EH (cell line): ENCODE measurements around the gene BANK1.
A peak's percentile ranks its signal among the peaks of the same experiment; 100 is the strongest.

ENCODE experiments used
- DNase-seq: peaks from one replicate; pipeline ENCODE4 v3.0.0-alpha.2; 2015; ENCODE audit warnings: low read depth

BANK1 gene, protein sequence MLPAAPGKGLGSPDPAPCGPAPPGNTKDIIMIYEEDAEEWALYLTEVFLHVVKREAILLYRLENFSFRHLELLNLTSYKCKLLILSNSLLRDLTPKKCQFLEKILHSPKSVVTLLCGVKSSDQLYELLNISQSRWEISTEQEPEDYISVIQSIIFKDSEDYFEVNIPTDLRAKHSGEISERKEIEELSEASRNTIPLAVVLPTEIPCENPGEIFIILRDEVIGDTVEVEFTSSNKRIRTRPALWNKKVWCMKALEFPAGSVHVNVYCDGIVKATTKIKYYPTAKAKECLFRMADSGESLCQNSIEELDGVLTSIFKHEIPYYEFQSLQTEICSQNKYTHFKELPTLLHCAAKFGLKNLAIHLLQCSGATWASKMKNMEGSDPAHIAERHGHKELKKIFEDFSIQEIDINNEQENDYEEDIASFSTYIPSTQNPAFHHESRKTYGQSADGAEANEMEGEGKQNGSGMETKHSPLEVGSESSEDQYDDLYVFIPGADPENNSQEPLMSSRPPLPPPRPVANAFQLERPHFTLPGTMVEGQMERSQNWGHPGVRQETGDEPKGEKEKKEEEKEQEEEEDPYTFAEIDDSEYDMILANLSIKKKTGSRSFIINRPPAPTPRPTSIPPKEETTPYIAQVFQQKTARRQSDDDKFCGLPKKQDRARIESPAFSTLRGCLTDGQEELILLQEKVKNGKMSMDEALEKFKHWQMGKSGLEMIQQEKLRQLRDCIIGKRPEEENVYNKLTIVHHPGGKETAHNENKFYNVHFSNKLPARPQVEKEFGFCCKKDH

GRCh38 chr4:101790521-101791181 lies at the start of gene BANK1:
Gene BANK1, plus strand, starts transcription at chr4:101790730. Its CDS starts 151 bp downstream, at chr4:101790881.
- DNase-seq: peak; percentile 13

DNA sequence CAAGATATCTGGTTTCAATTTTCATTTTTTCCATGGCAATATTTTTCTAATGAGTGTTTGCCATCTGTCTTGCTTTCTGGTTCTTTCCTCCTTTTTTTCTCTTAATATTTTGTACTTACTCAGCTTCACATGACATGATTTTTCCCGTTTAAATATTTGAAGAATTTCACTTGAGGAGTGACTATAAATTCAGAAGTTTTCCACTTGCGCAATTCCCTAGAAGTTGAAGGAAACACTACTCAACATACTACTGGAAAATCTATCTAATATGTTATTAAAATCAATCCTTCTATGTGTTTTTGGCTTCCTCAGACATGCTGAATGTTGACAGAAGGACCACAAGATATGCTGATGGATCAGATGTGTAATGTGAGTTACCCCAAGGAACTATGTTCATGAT lies 36.8 kb upstream of the BANK1 start:
- peak; percentile 44 for DNase-seq

- no peak for DNase-seq
These were observed 34.3 kb upstream of the BANK1 start for GRCh38 chr4:101756181-101756580.

DNA sequence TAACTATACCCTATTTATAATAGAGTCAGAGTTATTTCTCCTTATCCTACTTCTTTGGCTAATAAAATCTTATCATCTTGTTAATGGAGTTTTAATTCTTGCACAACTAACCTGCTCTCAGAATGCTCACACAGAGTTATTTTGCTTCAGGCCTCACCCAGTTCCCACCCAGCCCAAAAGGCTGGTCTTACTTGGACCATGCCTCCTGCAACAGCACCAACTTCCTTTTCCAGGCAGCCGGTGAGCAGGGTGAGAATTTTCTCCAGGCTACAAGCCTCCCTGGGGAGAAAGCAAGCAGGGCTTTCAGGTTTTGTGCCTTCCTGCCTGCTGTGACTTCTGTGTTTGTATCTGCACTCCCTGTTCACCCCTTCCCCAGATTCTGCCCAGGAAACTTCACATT lies 29.1 kb upstream of the BANK1 start:
- DNase-seq: no peak

GRCh38 chr4:101762025-101762424 lies 28.5 kb upstream of the BANK1 start:
- DNase-seq: no peak

- DNase-seq: no peak
These were observed 28.0 kb upstream of the BANK1 start for GRCh38 chr4:101762534-101762933.

GRCh38 chr4:101763576-101763975 lies 27.0 kb upstream of the BANK1 start:
- no peak for DNase-seq

DNA sequence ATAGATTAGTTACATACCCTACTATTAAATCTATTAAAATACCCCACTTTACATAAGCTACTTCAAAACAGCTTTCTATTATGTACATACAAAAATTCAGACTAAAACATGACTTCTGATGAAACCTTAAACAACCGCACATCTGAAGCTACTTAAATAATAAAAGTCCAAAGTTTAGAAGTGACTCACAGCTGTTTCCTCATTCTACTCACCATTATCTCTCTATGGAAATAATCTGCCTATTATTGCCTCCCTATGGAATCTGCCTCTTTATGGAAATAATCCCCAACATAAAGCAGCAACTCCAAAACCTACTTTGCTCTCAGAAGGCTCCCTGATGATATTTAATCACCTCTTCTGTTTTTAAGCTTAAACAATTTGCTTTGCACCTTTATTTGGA lies 15.7 kb upstream of the BANK1 start:
- DNase-seq: peak; percentile 41

DNA sequence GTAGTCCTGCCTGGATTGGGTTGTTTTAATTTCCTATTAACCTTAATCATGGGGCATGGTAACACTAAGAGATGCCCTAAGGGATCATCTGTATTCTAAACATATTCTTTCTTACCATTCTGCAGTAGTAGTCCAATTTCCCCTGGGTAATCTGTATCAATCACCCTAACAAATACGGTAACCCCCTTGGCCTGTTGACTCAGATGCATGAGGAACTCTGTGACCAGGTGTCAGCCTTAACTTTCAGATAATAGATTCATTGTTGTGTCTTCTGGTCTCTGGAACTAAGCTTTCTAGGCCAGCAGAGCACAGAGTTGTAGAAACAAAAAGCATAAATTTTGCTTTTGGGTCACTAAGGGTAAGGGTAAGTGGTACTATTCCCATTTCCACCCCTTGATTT lies 13.1 kb upstream of the BANK1 start:
- DNase-seq: no peak

DNA sequence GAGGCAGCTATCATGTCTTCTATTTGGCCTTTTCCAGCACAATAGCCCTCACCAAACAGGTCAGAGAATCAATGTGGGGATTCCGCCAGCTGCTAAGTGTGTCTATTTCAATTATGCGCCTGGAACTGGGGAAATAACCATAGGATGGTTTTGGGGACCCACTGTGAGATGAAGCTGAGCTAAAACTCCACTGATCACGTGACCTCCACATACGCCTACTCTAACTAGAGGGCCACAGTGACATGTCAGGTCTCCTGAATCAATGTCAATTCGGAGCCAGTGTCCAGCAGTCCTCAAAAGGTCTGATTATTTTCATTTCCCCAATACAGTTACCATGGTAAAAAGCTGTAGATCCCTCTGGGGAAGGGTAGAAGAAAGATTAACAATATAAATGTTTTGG lies 10.2 kb upstream of the BANK1 start:
- DNase-seq: no peak

DNA sequence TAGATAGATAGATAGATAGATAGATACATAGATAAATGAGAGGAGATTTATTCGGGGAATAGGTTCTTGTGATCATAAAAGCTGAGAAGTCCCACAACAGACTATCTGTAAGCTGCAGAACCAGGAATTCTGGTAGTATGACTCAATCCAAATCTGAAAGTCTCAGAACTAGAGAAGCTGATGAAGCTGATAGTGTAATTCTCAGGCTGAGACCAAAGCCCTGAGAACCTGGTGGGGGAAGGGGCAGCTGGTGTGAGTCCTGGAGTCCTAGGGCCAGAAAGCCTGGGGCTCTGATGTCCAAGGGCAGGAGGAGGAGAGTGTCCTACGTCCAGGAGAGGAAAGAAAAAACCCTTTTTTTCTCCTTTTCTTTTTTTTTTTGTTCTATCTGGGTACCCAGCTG lies 8.0 kb upstream of the BANK1 start:
- DNase-seq: peak; percentile 19

GRCh38 chr4:101784957-101785356 lies 5.6 kb upstream of the BANK1 start:
- no peak for DNase-seq

DNA sequence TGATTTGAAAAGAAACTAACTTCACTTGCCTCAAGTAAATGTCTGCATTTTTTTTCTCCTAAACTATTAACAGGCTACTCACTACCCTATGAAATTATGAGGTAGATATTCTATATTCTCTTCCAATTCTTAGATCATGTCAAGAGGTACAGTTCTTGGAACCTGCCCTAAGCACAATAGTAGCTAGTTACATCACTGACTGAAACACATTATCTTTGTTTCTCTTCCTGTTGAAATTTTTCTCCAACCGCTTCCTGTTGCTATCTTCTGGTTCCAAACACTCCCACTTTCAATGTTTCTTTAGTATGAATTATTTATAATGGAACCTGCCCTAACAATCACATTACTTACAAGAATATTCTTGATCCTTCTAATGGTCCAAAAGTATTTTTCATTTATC lies 5.0 kb upstream of the BANK1 start:
- DNase-seq: no peak

GRCh38 chr4:101787701-101788316 lies 2.7 kb upstream of the BANK1 start:
- DNase-seq: no peak

- no peak for DNase-seq
These were observed 640 bp downstream of the BANK1 start for GRCh38 chr4:101791182-101791558.

DNA sequence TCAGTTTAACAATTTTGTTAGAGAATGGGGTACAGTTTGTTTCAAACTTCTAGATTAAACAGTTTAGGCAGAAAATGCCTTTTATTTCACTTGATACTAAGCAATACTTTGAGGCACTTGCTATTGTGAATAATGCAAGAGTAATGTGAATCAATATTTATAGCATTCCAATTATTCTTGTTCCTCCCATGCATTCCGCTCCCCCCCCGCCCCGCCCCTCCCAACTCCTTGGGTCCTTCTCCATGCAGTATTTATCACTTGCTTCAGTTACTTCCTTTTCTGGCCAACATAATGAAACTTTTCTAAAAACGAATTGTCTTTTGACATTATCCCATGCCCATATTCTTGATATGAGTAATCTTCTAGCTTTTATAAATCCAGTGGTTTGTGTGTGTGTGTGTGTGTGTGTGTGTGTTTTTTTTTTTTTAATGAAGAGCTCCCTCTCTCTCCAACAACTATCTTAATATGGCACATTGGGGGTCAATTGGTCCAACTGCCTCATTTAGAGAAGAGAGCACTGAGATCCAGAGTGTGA lies 1.6 kb downstream of the BANK1 start:
- peak; percentile 21 for DNase-seq

- no peak for DNase-seq
These were observed 2.9 kb downstream of the BANK1 start for GRCh38 chr4:101793397-101793796.

- no peak for DNase-seq
These were observed 4.3 kb downstream of the BANK1 start for GRCh38 chr4:101794806-101795205.

- no peak for DNase-seq
These were observed 5.2 kb downstream of the BANK1 start for GRCh38 chr4:101795704-101796103.

DNA sequence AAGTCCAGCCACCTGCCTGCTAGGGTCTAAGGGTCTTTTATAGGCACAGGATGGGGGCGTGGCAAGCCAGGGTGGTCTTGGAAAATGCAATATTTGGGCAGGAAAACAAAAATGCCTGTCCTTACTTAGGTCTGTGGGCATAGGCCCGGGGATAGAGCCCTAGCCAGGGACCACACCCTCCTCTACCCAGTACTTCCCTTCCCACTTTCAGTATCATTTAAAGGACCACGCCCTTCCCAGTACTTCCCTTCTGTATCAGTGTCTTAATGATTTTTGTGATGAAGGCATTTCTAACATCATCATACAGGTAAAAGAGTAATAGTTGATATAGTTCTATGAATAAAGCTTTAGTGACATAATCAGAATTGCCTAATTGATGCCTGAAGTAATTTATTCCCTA lies 11.4 kb downstream of the BANK1 start:
- no peak for DNase-seq

- no peak for DNase-seq
These were observed 16.4 kb downstream of the BANK1 start for GRCh38 chr4:101806914-101807313.

DNA sequence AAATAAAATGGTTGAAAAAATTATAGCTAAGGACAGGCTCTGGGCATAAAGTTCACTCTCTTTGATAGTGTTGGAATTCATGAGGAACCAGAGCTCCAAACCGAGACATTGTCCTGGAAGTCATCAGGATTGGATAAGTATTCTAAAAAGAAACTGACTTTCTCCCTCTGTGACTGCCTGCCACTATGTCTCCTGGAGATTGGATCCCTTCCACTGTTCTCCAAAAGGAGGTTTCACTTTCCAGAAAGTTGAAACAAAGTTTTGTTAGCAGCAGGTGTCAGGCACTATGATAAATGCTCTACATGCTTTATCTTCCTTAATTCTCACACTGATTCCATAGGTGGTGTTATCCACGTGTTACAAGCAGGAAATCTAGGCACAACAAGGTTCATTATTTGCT lies 16.8 kb downstream of the BANK1 start:
- DNase-seq: no peak
